Progenitor cell of endocrine pancreas (in vitro differentiated cells): ENCODE data around the gene ADGRG6. TPM values are rescaled to one million over a fixed set of nuclear protein-coding genes. Genes with fewer than 3 reads are reported as not detected.

Experiments used
- DNase-seq: peaks from one replicate; pipeline ENCODE4 v3.0.0; 2021; ENCODE audit warnings: low spot score; ENCODE audit not compliant: unreplicated experiment
- H3K27ac Mint-ChIP-seq: 2 replicates; pipeline ENCODE4 v1.8.0; 2021; ENCODE audit warnings: mild to moderate bottlenecking, moderate library complexity, mixed read lengths
- H3K27me3 Mint-ChIP-seq: 2 replicates; pipeline ENCODE4 v1.8.0; 2021; ENCODE audit warnings: mixed read lengths
- H3K36me3 Mint-ChIP-seq: 2 replicates; pipeline ENCODE4 v1.8.0; 2022; ENCODE audit warnings: mixed read lengths; ENCODE audit not compliant: insufficient read depth
- H3K4me1 Mint-ChIP-seq: 2 replicates; pipeline ENCODE4 v1.8.0; 2021; ENCODE audit warnings: low read depth, mixed read lengths
- H3K4me3 Mint-ChIP-seq: 2 replicates; pipeline ENCODE4 v1.8.0; 2021; ENCODE audit warnings: low read depth, mild to moderate bottlenecking, moderate library complexity, mixed read lengths
- H3K9me3 Mint-ChIP-seq: 2 replicates; pipeline ENCODE4 v1.8.0; 2021; ENCODE audit warnings: low read depth, mixed read lengths
- total RNA-seq: library from RNA; stranded (reverse); gene quantifications from 2 replicates; pipeline ENCODE4 v1.2.1, GENCODE V29; 2021
- TF ChIP-seq, protein P1 (sequence below): fragments of 200-600 bp; sonication (generic); IDR thresholded peaks from one replicate; pipeline ENCODE4 v1.5.0; 2021; ENCODE audit warnings: antibody characterized with exemption, mild to moderate bottlenecking; ENCODE audit not compliant: unreplicated experiment

Gene ADGRG6
- total RNA-seq, 1 donor from 2014 or later, result 126 TPM

DNA sequence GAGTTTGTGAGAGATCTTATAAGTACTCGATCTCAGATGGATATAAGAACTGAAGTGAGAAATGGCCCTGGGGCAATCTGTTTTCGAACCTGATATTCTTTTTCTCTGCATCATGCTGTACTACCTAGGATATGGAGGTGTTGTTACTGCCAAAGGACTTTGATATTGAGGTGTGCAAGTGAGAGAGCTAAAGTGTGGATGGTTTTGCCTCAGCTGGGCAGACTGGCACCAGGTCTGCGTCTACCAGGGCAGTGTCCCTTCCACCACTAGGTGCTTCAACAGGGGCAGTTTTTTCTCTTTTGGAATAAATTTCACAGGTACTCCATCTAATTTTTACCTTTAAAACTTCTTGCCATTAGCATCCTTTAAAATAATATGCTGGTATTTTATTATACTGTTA is 35.0 kb downstream of the ADGRG6 start:
- Mint-ChIP-seq H3K4me1 (peaks cover 5% of the 10 kb centered on the region), H3K4me3 (no peak overlapping the region), H3K36me3 (peaks cover 1% of the 10 kb centered on the region), H3K9me3 (no peaks in the 10 kb centered on the region), H3K27me3 (no peaks in the 10 kb centered on the region), H3K27ac (no peak overlapping the region)
- no peak for DNase-seq
- TF ChIP-seq, protein P1, sequence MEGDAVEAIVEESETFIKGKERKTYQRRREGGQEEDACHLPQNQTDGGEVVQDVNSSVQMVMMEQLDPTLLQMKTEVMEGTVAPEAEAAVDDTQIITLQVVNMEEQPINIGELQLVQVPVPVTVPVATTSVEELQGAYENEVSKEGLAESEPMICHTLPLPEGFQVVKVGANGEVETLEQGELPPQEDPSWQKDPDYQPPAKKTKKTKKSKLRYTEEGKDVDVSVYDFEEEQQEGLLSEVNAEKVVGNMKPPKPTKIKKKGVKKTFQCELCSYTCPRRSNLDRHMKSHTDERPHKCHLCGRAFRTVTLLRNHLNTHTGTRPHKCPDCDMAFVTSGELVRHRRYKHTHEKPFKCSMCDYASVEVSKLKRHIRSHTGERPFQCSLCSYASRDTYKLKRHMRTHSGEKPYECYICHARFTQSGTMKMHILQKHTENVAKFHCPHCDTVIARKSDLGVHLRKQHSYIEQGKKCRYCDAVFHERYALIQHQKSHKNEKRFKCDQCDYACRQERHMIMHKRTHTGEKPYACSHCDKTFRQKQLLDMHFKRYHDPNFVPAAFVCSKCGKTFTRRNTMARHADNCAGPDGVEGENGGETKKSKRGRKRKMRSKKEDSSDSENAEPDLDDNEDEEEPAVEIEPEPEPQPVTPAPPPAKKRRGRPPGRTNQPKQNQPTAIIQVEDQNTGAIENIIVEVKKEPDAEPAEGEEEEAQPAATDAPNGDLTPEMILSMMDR, result no peak

DNA sequence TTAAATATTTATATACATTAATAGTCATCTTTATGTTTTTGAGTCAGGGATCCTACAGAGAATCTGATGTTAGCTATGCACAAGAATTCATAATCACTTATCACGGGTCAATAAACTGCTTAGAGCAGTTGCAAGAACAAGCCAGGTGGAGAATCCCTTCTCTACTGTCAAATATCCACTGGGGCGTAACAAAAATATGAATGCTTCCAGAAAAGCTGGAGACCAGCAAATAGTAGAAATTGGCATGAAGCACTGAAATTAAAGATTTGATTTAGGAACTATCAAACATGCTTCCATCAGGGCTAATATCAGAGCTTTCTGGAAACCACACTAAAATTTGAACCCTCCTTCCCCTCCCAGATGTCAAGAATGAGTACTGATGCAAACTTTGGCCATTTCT is 37.3 kb downstream of the ADGRG6 start:
- Mint-ChIP-seq H3K27ac (no peak overlapping the region), H3K4me3 (no peak overlapping the region), H3K4me1 (peaks cover 1% of the 10 kb centered on the region), H3K27me3 (no peaks in the 10 kb centered on the region), H3K36me3 (peaks cover 2% of the 10 kb centered on the region), H3K9me3 (no peaks in the 10 kb centered on the region)
- no peak for DNase-seq
- TF ChIP-seq, protein P1, result no peak

DNA sequence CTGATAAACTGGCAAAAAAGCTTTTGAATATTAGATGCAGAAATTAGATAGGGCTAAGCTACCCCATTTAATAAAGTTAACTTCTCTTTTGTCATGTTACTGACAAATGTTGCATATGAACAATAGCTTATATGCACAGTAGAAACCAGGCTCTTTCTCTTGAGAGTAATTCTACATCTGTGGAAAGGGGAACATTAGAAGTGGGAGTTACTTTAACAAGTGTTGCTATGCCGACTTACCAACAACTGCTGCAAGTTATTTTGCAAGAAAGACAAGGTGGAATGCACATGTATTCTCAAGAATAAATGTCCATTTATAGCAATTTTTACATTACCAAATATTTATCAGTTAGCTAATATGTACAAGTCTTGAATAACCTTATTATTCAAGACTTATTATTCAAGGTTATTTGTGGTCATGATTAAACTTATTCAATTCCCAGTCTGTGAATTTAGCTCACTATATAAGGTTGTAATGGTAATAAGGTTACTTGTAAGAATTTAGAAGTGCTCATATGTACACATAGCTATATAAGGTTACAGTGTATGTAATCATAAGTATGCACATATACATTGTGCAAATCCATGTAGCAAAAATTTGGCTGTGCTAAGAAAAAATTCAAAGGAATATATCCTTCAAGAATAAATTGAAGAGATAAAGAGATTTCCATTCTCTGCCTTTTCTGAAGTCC is 38.3 kb downstream of the ADGRG6 start:
- TF ChIP-seq, protein P1, result no peak
- Mint-ChIP-seq H3K27me3 (no peaks in the 10 kb centered on the region), H3K9me3 (no peaks in the 10 kb centered on the region), H3K36me3 (peaks cover 3% of the 10 kb centered on the region), H3K4me3 (no peak overlapping the region), H3K27ac (no peak overlapping the region), H3K4me1 (peaks cover 1% of the 10 kb centered on the region)
- no peak for DNase-seq

DNA sequence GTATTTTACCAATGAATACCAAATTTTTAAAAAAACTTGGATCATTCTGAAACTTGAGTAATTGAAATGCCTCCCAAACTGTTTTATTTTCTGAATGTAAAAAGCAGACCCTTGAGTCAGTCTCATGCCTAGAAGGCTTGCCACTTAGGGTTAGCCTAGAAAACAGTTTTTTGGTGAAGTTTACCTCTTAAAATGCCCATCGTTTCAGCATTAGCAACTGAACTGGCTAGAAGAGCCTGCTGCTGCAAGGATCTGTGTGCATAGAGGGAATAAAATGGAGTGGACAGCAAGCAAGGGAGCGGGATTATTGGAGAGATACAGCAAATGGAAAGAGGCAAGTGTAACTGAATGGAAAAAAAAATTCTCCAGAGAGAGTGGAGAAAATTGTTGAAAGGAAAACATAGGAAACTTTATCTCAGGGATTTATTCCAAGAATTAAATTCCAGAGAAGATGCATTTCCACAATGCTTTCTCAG is 40.1 kb downstream of the ADGRG6 start:
- peaks cover 9% of the 10 kb centered on the region for H3K36me3 Mint-ChIP-seq
- H3K9me3 Mint-ChIP-seq, result peaks cover 7% of the 10 kb centered on the region
- DNase-seq, result no peak
- H3K27ac Mint-ChIP-seq, result no peak overlapping the region
- TF ChIP-seq, protein P1, result no peak
- no peak overlapping the region for H3K4me3 Mint-ChIP-seq
- no peaks in the 10 kb centered on the region for H3K4me1 Mint-ChIP-seq
- no peaks in the 10 kb centered on the region for H3K27me3 Mint-ChIP-seq

DNA sequence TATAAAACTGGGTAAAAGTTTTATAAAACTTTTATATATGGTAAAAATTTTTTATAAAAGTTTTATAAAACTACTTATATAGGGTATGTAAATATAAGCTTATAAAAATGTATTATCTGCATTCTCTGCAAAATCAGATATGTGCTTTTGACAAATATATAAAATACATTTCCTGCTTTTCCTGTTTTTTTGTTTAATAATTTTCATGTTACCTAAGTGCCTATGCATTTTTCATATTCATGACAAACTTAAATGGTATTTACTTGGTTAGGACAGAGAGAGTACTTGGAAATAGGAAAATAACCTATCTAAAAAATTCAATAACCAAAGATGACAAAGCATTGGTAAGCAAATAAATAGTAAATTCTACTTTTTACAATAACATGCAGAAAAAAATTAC is 41.2 kb downstream of the ADGRG6 start:
- TF ChIP-seq, protein P1, result no peak
- Mint-ChIP-seq H3K36me3 (peaks cover 9% of the 10 kb centered on the region), H3K27ac (no peak overlapping the region), H3K27me3 (no peaks in the 10 kb centered on the region), H3K9me3 (peaks cover 7% of the 10 kb centered on the region), H3K4me1 (no peaks in the 10 kb centered on the region), H3K4me3 (no peak overlapping the region)
- no peak for DNase-seq
